T47D (cell line): ENCODE data around the gene CLASP1.
"Not testable (repeated sequence)": the region's sequence is repeated elsewhere in the genome, so short reads cannot be mapped to it uniquely, and the experiment has no call there.

Experiments
- DNase-seq, 2 experiments: peaks; one replicate each; pipeline versions ENCODE4 v3.0.0 to v3.0.0-alpha.2; 2011 to 2012; ENCODE audit warnings: low read depth in 1 of 2, low spot score in 1 of 2
- JUND ChIP-seq: IDR thresholded peaks from 2 replicates; pipeline ENCODE4 v1.6.1; 2012; ENCODE audit warnings: low read depth
- in situ Hi-C: cut with HindIII; loops from 2 replicates; pipeline ENCODE4 v1.10.0; 2016; ENCODE audit warnings: low sequenced_read_pairs, low pct_unique_long_range_greater_than_20kb

Gene CLASP1

DNA sequence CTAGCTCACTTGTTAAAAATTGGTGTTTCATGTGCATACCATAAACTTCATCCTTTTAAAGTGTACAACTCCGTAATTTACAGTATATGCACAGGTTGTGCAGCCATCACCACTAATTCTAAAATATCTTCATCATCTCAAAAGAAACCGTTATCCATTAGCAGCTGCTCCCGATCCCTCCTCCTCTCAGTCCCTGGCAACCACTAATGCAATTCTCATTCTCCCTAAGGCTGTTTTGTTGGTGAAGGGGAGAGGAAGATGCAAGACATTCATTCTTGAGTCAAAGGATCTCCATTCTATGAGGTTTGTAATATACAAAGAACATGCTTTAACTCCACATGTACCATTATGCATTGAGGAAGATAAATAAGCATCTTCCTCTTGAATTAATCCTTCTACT, 70.0 kb downstream of the CLASP1 start:
- DNase-seq = no peak
- in situ Hi-C loops = no loop called here
- TF ChIP-seq JUND = no peak

DNA sequence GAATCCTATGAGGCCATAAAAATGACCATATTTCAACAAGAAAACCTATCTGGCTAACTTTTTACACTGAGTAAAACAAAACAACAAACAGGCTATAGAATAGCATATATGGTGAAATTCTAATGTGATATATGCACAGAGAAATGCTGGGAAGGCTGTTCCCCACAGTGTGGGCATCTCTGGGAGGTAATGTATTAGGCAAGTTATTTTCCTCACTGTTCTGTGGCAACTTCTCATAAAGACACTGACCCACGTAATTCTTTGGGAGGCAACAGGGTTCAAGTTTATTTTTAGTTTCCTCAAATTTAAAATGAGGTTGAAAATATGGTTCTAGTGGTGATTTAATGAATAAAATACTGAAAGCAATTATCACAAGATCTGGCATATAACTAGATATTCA, 71.9 kb downstream of the CLASP1 start:
- no peak for TF ChIP-seq JUND
- DNase-seq = no peak
- in situ Hi-C loops = no loop called here

DNA sequence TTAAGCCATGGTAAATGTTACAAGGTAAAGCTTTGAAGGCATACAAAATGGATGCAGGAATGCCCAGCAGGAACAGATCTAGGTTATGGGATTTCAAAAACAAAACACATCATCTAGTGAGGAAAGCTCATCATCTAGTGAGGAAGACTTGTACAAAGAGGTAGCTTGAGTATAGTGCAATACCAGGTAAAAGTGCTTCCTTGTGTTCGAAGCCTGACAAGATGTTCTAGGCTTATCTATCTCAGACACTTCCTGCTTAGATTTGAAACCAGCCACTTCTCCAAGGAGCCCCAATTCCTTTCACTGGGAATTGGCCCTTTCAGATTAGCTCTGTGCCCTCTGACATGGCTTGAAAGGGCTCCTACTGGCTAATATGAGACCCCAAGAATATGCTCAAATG, 73.0 kb downstream of the CLASP1 start:
- TF ChIP-seq JUND = no peak
- DNase-seq = no peak
- in situ Hi-C loops = no loop called here

DNA sequence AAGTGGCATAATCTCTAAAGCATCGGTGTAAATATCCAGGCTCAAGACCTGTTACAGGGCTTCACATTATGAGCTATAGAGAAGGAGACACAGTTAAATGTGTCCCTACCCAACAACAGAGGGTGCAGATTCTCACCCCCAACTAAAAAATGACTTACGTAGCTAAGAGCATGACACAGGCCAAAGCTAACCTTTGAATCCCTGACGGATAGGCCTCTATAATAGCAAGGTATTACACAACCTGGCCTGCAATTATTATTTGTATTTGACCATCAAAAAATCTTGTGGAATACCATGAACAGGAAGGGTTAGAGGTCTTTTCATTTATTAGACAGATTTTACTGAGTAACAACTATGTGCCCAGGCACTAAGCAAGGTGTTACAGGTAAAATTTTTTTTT, 73.5 kb downstream of the CLASP1 start:
- TF ChIP-seq JUND = no peak
- in situ Hi-C loops = no loop called here
- no peak for DNase-seq

DNA sequence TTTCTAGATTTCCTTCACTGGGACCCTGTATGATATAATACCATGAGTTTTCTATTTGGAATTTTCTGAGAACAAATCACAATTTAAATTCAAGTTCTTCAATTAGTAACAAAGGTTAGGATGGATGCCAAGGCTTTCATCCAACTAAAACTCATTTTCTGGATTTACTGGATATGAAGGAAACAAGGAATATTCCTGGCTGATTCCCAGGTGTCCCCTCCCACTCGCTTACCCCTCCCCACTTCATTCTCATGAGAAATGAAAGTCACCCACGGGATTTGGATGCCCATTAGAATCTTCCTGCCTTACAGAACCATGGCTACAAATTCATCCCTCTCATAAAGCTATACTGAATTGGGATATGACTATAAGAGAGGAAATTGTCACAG, 78.6 kb downstream of the CLASP1 start:
- in situ Hi-C loops = no loop called here
- no peak for TF ChIP-seq JUND
- DNase-seq = no peak

DNA sequence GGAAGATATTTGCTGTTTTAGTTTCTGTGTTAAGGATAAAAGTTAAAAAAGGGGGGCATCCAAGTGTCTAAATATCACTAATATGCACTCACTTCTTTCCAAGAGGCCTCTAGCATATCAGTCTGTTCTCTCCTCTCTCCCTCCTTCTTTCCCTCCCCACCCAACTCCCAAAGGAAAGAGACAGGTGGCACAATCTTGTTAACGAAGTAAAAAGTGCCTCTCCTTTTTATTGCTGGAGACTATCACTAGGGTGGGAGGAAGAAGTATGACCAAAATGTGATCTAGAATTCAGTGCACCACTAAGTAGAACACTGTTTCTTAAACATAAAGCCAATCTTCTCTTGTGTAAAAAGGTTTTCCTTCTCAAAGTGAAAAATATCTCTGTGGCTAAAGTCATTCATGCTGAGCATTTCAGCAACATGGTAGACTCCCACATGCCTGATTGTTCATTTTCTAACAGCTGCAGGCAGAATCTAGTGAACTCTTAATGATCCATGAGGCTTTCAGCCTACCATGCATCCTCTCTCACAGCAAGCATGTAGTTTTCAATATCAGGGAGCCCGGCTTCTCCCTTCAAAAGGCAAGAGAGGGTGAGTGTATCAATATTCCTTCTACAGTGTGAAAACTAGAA, 79.1 kb downstream of the CLASP1 start:
- DNase-seq = no peak
- TF ChIP-seq JUND = no peak
- in situ Hi-C loops = no loop called here

DNA sequence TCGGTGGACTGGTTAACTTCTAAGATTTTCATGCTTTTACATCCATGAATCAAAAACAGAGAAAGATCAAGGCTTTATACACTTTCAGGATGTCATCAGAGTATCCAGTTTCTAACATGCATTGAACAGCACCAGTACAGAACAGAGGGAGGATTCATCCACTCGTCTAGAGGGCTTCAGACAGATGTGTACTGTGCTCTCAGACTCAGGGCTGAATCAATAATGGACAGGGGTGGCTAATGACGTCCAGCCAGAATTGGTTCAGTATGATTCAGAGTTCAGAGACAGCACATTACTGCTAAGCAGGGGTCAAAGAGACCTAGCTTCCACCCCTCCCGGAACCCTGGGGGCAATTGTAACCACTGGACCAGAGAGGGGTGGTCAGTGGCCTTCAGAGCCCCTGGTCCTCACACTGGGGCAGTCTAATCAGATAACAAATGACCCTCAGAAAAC, 81.3 kb downstream of the CLASP1 start:
- no peak for TF ChIP-seq JUND
- DNase-seq = no peak
- in situ Hi-C loops = no loop called here

DNA sequence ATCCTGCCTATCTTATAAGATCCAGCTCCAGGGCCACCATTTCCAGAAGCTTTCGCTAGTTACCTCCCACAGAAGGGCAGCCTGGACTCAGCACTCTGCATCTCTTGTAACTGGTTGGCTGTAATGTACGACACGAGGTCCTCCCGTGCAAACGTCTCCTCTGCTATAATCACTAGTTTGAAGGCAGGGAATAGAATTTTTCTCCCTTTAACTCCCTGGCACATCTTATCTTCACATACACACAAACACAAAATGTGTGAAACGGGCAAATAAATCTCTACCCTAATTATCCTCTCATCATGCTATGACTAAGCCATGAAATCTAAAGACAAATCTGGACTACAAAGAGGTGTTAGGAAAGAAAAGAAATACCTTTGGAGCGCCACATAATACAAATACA, 81.8 kb downstream of the CLASP1 start:
- in situ Hi-C loops = no loop called here
- no peak for DNase-seq
- TF ChIP-seq JUND = no peak

DNA sequence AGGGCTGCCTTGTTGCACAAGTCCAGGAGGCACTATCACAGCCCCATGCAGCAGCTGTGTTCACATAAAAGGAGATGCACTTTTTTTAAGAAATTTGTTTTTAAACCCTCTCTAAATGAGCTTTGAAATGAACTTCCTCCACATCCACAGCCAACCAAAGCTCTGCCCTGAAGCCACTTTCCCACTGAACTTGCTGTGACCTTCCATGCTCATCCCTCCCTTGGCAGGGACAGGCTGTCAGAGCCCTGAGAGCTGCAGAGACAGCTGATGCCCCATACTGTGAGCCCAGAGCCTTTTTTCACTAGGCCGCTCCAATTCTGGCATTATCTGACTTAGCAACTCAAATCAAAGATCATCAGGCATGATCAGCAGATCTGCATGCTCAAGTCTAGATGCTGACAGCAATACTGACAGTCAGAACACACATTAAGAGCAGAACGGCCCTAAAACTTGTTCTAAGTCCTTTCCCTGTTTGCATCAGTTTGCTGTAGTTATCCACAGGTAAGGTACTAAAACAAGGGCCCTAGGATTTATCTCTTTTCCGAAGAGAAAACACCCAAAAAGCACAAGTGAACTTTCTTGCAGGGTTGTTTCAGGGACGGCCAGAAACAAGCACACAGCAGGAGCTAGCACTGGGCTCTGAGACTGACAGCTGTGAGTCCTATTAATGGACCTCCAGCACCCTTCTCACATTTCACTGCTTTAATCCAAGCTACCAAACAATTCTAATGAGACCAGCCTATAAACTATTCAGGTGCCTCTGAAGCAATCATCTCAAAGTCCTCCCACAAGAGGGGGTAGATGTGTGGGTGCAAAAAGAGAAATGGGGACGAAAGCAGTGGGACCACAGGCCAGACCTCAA, 83.6 kb downstream of the CLASP1 start:
- TF ChIP-seq JUND = no peak
- in situ Hi-C loops = no loop called here
- no peak for DNase-seq

DNA sequence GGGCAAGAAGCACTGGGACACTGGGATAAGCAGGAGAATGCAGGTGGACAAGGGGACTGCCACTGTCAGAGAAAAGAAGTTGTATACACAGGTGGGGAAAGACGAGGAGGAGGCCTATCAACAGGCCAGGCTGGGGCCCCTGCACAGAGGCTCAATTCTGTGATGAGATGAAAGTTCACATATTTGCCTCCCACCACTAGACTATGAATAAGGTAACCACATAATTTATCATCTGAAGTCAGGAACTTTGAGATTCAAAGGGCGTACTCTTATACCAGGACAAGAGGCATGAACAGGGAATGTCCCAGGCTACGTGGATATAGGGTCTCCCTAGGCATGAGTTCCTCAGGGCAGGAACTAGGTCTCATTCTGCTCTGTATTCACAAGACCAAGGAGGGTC, 84.4 kb downstream of the CLASP1 start:
- no peak for TF ChIP-seq JUND
- in situ Hi-C loops = no loop called here
- no peak for DNase-seq

DNA sequence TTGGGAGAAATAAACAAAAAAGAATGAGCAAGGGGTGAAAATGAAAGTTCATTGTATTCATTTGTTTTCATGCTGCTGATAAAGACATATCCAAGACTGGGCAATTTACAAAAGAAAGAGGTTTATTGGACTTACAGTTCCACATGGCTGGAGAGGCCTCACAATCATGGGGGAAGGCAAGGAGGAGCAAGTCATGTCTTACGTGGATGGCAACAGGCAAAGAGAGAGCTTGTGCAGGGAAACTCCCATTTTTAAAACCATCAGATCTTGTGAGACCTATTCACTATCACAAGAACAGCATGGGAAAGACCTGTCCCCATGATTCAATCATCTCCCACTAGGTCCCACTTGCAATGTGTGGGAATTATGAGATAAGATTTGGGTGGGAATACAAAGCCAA, 85.5 kb downstream of the CLASP1 start:
- DNase-seq, in situ Hi-C loops: not testable (repeated sequence)

DNA sequence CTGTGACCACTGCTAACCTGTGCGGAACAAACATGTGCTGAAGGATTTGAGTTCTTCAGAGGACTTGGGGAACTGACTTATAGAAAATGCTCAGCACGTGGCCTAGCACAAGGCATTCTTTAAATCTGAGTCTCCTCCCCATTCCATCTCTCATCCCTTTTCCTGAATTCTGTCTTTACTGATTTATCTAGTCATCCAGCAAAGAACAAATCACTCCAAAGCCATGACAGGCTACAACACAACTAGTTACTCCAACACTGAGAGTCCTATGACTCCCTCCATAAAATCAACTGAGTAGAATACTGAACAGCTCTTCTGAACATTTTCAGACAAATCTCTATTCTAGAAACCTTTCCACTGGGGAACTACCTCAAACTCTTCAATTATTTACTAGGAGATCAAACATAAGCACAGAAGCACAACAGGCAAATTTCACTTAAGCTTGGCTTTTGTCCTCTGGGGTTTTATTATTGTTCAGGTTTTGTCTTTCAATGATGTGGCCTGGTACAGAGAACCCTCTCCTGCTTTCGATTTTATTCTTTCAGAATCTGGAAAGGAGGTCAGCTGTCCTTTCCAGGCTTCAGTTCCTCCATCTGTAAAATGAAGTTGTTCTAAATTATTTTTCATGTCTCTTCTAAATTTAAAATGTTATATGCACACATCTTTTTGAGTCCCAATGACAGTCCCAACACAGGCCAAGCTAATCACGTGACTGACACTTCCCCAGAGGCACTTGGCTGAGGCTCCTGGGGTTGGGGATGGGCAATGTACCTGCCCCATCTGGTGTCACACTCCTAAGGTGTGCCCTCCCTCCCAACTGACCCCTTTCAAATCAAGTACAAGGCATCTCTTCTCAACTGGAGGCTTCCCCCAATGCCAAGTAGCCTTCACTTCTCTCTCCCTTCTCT, 86.7 kb downstream of the CLASP1 start:
- no peak for TF ChIP-seq JUND
- in situ Hi-C loops = no loop called here
- no peak for DNase-seq

DNA sequence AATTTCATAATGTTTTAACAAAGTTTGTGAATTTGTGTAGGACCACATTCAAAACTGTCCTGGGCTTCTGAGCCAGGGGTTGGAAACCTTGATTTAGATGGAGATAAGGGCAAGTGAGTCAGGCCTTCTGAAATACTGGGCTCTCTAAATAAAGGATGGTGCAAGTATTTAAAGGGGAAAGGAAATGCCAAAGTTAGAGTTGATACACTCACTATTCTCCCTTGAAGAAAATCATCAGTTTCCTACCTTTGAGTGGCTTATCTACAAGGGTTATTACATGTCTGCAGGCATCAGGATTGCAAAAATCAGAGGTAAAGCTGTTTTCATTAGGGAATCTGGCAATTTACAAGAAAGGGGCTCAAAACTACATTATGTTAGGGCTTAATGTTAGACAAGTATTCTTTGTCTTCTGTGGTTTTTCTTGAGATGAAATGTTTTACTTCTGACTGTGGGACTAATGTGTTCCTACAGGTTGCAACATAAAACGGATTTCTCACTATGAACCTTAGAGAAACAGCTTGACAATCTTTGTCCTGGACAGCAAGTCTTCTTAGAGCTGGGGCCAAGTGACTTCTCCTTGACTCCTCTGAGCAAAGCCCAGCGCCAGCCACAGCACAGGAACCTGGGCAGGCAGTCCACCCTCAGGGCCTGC, 87.5 kb downstream of the CLASP1 start:
- no peak for TF ChIP-seq JUND
- in situ Hi-C loops = no loop called here
- no peak for DNase-seq
